BE2C (cell line): ENCODE results near the gene AMBRA1.

Experiments
- DNase-seq: peaks from one replicate; pipeline ENCODE4 v3.0.0-alpha.2; 2020
- H3K27me3 ChIP-seq: fragments of 250-450 bp; sonication (Bioruptor Pico); 2 replicates; pipeline ENCODE4 v1.5.1; 2020; ENCODE audit warnings: mild to moderate bottlenecking
- H3K36me3 ChIP-seq: fragments of 250-450 bp; sonication (Bioruptor Pico); 2 replicates; pipeline ENCODE4 v1.5.1; 2020; ENCODE audit warnings: mild to moderate bottlenecking
- H3K4me1 ChIP-seq: fragments of 250-450 bp; sonication (Bioruptor Pico); 2 replicates; pipeline ENCODE4 v1.5.1; 2020
- H3K4me3 ChIP-seq: 2 replicates; pipeline ENCODE4 v1.5.1; 2011; ENCODE audit warnings: low read depth, low read length
- H3K9me3 ChIP-seq: fragments of 250-450 bp; sonication (Bioruptor Pico); 2 replicates; pipeline ENCODE4 v1.5.1; 2020
- TF ChIP-seq, protein P1 (sequence below): IDR thresholded peaks from 2 replicates; pipeline ENCODE4 v1.5.1; 2012; ENCODE audit warnings: mild to moderate bottlenecking, low read depth, low read length

The AMBRA1 gene

DNA sequence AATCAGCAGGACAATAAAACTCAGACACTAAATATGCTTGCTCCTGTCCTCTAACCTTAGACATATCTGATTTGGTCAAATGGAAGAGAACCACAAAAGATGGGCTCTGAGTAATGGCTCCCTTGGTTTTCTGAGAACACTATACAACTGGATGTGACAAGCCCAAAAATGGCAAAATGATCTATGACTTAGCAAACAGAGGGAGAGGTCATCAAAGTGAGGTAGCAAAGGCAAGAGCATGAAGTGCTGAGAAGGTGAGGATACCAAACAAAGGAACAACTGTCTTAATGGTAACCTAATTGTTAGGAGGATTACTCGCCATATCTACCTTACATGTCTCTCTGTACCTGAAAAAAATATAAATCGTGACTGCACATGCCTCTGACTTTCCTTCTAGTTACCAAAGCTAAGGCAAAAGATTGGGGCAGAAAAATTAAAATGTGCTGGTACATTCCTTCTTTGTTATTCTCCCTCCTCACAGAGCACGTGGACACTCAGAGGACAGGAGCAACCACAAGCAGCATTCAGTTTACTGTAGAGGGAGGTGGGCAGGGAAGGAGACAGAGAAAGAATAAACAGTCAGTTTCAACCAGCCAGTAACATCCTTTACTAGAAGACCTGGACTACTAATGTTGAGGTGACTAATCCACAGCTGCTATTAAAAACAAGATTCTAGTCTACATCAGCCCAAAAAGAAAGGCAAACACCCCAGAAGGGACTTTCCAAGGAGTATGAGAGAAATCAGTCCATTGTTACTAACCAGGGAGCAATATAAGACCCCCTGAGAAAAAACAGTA is 88.8 kb downstream of the AMBRA1 start:
- H3K36me3 ChIP-seq = no peaks in the 10 kb centered on the region
- H3K9me3 ChIP-seq = no peaks in the 10 kb centered on the region
- DNase-seq = no peak
- TF ChIP-seq, protein P1, sequence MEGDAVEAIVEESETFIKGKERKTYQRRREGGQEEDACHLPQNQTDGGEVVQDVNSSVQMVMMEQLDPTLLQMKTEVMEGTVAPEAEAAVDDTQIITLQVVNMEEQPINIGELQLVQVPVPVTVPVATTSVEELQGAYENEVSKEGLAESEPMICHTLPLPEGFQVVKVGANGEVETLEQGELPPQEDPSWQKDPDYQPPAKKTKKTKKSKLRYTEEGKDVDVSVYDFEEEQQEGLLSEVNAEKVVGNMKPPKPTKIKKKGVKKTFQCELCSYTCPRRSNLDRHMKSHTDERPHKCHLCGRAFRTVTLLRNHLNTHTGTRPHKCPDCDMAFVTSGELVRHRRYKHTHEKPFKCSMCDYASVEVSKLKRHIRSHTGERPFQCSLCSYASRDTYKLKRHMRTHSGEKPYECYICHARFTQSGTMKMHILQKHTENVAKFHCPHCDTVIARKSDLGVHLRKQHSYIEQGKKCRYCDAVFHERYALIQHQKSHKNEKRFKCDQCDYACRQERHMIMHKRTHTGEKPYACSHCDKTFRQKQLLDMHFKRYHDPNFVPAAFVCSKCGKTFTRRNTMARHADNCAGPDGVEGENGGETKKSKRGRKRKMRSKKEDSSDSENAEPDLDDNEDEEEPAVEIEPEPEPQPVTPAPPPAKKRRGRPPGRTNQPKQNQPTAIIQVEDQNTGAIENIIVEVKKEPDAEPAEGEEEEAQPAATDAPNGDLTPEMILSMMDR = no peak
- H3K4me1 ChIP-seq = peaks cover 10% of the 10 kb centered on the region
- H3K27me3 ChIP-seq = no peaks in the 10 kb centered on the region
- H3K4me3 ChIP-seq = no peak overlapping the region

DNA sequence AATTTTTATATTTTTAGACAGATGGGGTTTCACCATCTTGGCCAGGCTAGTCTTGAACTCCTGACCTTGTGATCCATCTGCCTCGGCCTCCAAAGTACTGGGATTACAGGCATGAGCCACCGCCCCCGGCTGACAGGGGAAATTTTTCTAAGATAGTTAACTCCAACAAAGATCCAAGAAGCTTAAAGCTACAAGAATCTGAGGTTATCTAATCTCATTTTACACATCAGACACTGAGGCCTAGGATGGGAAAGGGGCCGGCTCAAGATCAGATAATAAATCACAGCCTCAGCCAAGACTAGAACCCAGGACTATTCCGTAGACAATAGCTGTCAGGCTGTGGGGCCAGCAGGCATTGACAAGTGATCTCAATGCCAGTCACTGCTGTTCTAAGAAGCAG is 94.0 kb downstream of the AMBRA1 start:
- Histone ChIP-seq H3K4me3 (no peak overlapping the region), H3K4me1 (peaks cover 7% of the 10 kb centered on the region), H3K27me3 (no peaks in the 10 kb centered on the region), H3K9me3 (no peaks in the 10 kb centered on the region), H3K36me3 (no peaks in the 10 kb centered on the region)
- DNase-seq = no peak
- TF ChIP-seq, protein P1 = no peak

DNA sequence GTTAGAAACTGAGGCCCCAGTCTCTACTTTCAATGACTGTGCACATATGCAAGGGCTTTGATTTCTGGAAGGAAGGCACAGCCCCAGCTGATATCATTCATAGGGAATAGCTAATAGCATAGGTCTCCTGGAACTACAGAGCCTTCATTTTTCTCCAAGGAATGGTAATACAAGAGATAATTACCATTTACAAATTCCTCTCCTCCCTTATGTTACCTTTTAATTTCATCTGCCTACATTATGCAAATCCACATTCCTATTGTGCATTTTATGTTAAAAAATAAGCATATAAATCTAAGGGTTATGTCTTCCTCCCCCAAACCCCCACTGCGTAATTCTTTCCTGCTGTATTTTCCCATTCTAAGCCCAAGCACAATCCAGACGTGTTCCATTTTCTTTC is 94.9 kb downstream of the AMBRA1 start:
- H3K4me1 ChIP-seq = peaks cover 1% of the 10 kb centered on the region
- H3K4me3 ChIP-seq = no peak overlapping the region
- no peaks in the 10 kb centered on the region for H3K9me3 ChIP-seq
- no peak for DNase-seq
- TF ChIP-seq, protein P1 = no peak
- no peaks in the 10 kb centered on the region for H3K27me3 ChIP-seq
- H3K36me3 ChIP-seq = no peaks in the 10 kb centered on the region

DNA sequence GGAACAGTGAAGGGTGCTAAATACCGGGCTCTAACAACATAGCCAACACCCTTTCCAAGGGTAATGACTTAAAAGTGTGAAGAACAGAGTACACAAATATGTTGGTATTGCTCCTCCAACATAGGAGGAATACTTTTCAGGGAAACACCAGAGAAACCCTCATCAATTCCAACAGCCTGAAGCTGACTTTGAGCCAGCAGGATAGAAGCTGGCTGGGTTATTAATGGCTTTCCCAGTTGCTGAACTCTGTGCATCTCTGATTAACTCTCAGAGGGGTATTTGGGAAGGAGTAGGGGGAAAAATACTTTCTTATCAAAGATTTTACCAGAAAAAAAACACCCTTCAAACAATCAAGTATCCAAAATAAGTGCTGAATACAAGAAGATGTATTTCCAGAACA is 95.6 kb downstream of the AMBRA1 start:
- H3K9me3 ChIP-seq = no peaks in the 10 kb centered on the region
- no peaks in the 10 kb centered on the region for H3K36me3 ChIP-seq
- H3K27me3 ChIP-seq = no peaks in the 10 kb centered on the region
- H3K4me1 ChIP-seq = no peaks in the 10 kb centered on the region
- no peak for DNase-seq
- TF ChIP-seq, protein P1 = no peak
- H3K4me3 ChIP-seq = no peak overlapping the region

DNA sequence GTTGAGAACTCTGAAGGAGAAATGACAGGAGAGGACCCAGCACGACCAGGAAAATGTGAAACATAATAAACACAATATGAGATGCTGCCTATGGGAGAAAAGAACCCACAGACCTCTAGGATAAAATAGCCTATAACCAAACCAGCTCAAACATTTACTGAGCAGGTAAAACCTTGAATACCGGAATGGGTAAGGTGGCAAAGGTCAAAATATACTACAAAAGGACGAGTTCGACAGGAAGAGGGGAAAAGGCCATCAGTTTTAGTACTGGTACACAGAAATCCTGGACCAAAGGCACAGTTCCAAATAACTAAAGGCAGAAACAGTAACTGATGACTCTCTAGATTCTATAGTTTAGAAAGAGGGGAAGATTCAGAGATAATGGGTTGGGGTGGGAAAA is 96.3 kb downstream of the AMBRA1 start:
- Histone ChIP-seq H3K9me3 (no peaks in the 10 kb centered on the region), H3K4me3 (no peak overlapping the region), H3K36me3 (no peaks in the 10 kb centered on the region), H3K27me3 (no peaks in the 10 kb centered on the region), H3K4me1 (no peaks in the 10 kb centered on the region)
- no peak for DNase-seq
- TF ChIP-seq, protein P1 = no peak

DNA sequence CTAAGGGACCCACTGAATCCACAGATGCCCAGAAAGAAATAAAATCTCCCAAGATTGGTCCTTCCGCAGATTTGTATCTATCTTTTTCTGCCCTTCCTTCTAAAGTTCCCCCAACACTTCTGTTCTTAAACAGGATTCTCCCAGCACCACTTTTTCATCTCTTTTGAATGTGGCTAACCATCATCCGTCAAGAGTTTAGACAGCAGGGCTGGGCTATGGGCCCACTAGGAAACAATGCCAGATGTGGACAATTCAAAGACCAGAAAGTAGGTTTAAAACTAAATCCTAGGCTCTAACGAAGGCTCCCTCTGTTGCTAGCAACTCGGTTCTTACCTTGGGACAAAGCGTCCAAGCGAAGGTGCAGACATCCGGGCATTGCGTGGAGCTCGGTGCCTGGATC is 100.0 kb downstream of the AMBRA1 start:
- DNase-seq = no peak
- TF ChIP-seq, protein P1 = no peak
- Histone ChIP-seq H3K9me3 (no peaks in the 10 kb centered on the region), H3K4me3 (no peak overlapping the region), H3K27me3 (no peaks in the 10 kb centered on the region), H3K36me3 (no peaks in the 10 kb centered on the region), H3K4me1 (no peaks in the 10 kb centered on the region)
